Mesodermal cell (in vitro differentiated cells): ENCODE measurements around the gene SCYGR8.

Source experiments
- H3K27ac ChIP-seq: 2 replicates; pipeline ENCODE4 v1.7.0; 2013; ENCODE audit warnings: mild to moderate bottlenecking, low read depth, low read length, moderate library complexity; ENCODE audit not compliant: severe bottlenecking
- H3K36me3 ChIP-seq: 2 replicates; pipeline ENCODE4 v1.7.1; 2013; ENCODE audit warnings: mild to moderate bottlenecking, low read length, moderate library complexity; ENCODE audit not compliant: control insufficient read depth, insufficient read depth
- H3K4me1 ChIP-seq: one replicate; pipeline ENCODE4 v1.7.1; 2013; ENCODE audit warnings: mild to moderate bottlenecking, low read length; ENCODE audit not compliant: insufficient read depth, control insufficient read depth, poor library complexity, severe bottlenecking
- H3K4me3 ChIP-seq: 2 replicates; pipeline ENCODE4 v1.7.0; 2013; ENCODE audit warnings: low read length, control low read depth, mild to moderate bottlenecking; ENCODE audit not compliant: insufficient read depth, poor library complexity, severe bottlenecking; ENCODE audit errors: extremely low read depth
- H3K9me3 ChIP-seq: 2 replicates; pipeline ENCODE4 v1.7.1; 2013; ENCODE audit warnings: mild to moderate bottlenecking, low read length, moderate library complexity; ENCODE audit not compliant: control insufficient read depth
- WGBS, 2 experiments: methylation state at CpG; one replicate each; pipeline ENCODE4 v1.1.5; 2013; ENCODE audit warnings: missing lambda C conversion rate in 2 of 2; ENCODE audit not compliant: insufficient coverage in 2 of 2; 5-methylcytosine and 5-hydroxymethylcytosine counted together

The SCYGR8 gene

GRCh38 chr2:227780981-227781615 lies 35.4 kb downstream of the SCYGR8 start:
- Histone ChIP-seq H3K36me3 (no peaks in the 10 kb centered on the region), H3K27ac (no peak overlapping the region), H3K4me3 (no peak overlapping the region), H3K4me1 (no peaks in the 10 kb centered on the region), H3K9me3 (no peaks in the 10 kb centered on the region)
- 85 to 86% methylated on average over 12 to 13 of the region's 14 CpGs for WGBS, 2 experiments

- Histone ChIP-seq H3K36me3 (no peaks in the 10 kb centered on the region), H3K4me3 (no peak overlapping the region), H3K27ac (no peak overlapping the region), H3K4me1 (no peaks in the 10 kb centered on the region), H3K9me3 (no peaks in the 10 kb centered on the region)
- WGBS, 2 experiments: 78 to 93% methylated on average over 6 to 8 of the region's 8 CpGs
Measured at GRCh38 chr2:227781841-227782240, 36.1 kb downstream of the SCYGR8 start.

- WGBS, 2 experiments: 100% methylated on average over 1 to 2 of the region's 5 CpGs
- H3K36me3 ChIP-seq: no peaks in the 10 kb centered on the region
- no peak overlapping the region for H3K4me3 ChIP-seq
- H3K9me3 ChIP-seq: no peaks in the 10 kb centered on the region
- no peak overlapping the region for H3K27ac ChIP-seq
- H3K4me1 ChIP-seq: no peaks in the 10 kb centered on the region
Measured at GRCh38 chr2:227782804-227783203, 37.1 kb downstream of the SCYGR8 start.

GRCh38 chr2:227783404-227784138 lies 37.9 kb downstream of the SCYGR8 start:
- Histone ChIP-seq H3K27ac (no peak overlapping the region), H3K9me3 (no peaks in the 10 kb centered on the region), H3K4me1 (no peaks in the 10 kb centered on the region), H3K36me3 (no peaks in the 10 kb centered on the region), H3K4me3 (no peak overlapping the region)
- WGBS, 2 experiments: 73 to 74% methylated on average over 5 to 6 of the region's 12 CpGs

GRCh38 chr2:227785293-227785692 lies 39.6 kb downstream of the SCYGR8 start:
- no peak overlapping the region for H3K27ac ChIP-seq
- H3K4me3 ChIP-seq: no peak overlapping the region
- H3K36me3 ChIP-seq: no peaks in the 10 kb centered on the region
- no peaks in the 10 kb centered on the region for H3K4me1 ChIP-seq
- WGBS, 2 experiments: 78 to 79% methylated on average over 1 of the region's 1 CpG
- no peaks in the 10 kb centered on the region for H3K9me3 ChIP-seq

GRCh38 chr2:227788561-227789018 lies 42.9 kb downstream of the SCYGR8 start:
- Histone ChIP-seq H3K4me3 (no peak overlapping the region), H3K27ac (no peak overlapping the region), H3K4me1 (no peaks in the 10 kb centered on the region), H3K36me3 (no peaks in the 10 kb centered on the region), H3K9me3 (no peaks in the 10 kb centered on the region)
- WGBS, 2 experiments: 91 to 100% methylated on average over 1 to 3 of the region's 4 CpGs

GRCh38 chr2:227789803-227790202 lies 44.1 kb downstream of the SCYGR8 start:
- H3K27ac ChIP-seq: no peak overlapping the region
- no peaks in the 10 kb centered on the region for H3K4me1 ChIP-seq
- 94 to 100% methylated on average over 2 of the region's 4 CpGs for WGBS, 2 experiments
- H3K36me3 ChIP-seq: no peaks in the 10 kb centered on the region
- H3K9me3 ChIP-seq: no peaks in the 10 kb centered on the region
- no peak overlapping the region for H3K4me3 ChIP-seq

GRCh38 chr2:227793148-227793712 lies 47.5 kb downstream of the SCYGR8 start:
- H3K4me1 ChIP-seq: no peaks in the 10 kb centered on the region
- no peak overlapping the region for H3K4me3 ChIP-seq
- no peak overlapping the region for H3K27ac ChIP-seq
- no peaks in the 10 kb centered on the region for H3K9me3 ChIP-seq
- 91 to 98% methylated on average over 4 to 5 of the region's 5 CpGs for WGBS, 2 experiments
- no peaks in the 10 kb centered on the region for H3K36me3 ChIP-seq
